Muscle layer of duodenum (tissue), 2 donors: ENCODE results near the gene FAM163B.

Source experiments
- H3K27ac ChIP-seq: one replicate; pipeline ENCODE4 v1.7.0; 2013; ENCODE audit warnings: mild to moderate bottlenecking, low read length
- H3K27me3 ChIP-seq: one replicate; pipeline ENCODE4 v1.7.0; 2013; ENCODE audit warnings: low read depth, mild to moderate bottlenecking, control low read depth, low read length
- H3K36me3 ChIP-seq, 2 donors: one replicate each; pipeline ENCODE4 v1.7.0; 2013; ENCODE audit warnings: low read length in 2 of 2, control low read depth in 1 of 2, mild to moderate bottlenecking in 1 of 2; ENCODE audit not compliant: insufficient read depth in 2 of 2, control insufficient read depth in 1 of 2
- H3K4me1 ChIP-seq, 2 donors: one replicate each; pipeline ENCODE4 v1.7.0; 2013; ENCODE audit warnings: low read length in 2 of 2, mild to moderate bottlenecking in 2 of 2, control low read depth in 1 of 2, moderate library complexity in 1 of 2; ENCODE audit not compliant: insufficient read depth in 2 of 2, control insufficient read depth in 1 of 2
- H3K4me3 ChIP-seq, 2 donors: one replicate each; pipeline ENCODE4 v1.7.0; 2013; ENCODE audit warnings: low read length in 2 of 2, low read depth in 1 of 2, mild to moderate bottlenecking in 1 of 2
- H3K9me3 ChIP-seq, 2 donors: one replicate each; pipeline ENCODE4 v1.7.0; 2013; ENCODE audit warnings: low read length in 2 of 2, control low read depth in 1 of 2, mild to moderate bottlenecking in 1 of 2; ENCODE audit not compliant: control insufficient read depth in 1 of 2
- donor health status: healthy.

Gene FAM163B

DNA sequence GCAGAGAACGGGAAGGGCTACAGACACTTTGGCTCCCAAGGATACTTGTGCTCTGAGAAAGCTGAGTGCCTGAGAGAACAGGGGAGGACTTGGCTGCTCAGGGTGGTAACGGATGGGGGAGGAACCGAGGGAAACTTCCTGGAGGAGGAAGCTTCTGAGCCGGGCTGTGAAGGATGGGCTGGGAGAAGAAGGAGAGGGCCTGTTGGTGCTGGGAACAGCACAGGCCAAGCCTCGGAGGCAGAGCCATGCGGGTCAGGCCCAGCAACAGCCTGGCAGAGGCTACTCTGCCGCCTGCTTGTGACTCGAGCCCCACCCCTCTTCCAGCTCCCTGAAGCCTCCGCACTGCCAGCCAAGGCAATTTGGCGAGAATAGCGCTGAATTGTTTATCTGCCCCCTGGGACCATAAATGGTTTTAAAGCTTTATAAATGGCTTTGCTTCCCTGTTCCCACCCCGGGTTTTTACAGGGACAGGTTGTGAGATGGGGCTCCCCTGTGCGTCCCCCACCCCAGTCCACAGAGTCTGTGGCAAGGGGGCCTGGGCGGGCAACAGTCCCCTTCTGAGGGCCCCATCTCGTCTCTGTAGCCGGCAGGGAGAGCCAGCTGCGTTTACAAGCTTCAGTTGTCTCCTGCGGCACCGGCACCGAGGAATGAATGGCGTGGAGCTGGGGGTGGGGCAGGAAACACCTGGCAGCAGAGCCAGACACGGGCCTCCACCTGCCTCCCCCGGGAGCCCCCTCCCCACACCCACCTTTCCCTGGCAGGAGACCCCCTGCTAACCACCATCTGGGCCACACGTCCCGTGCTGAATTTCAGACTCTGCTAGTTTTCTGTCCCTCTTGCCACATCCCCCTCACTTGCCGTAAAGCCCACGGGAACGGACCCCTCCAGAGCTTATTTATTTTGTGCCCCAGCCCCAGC is 24.4 kb downstream of the FAM163B start:
- Histone ChIP-seq H3K4me3 (no peak overlapping the region), H3K36me3 (no peaks in the 10 kb centered on the region), H3K27ac (no peak overlapping the region), H3K9me3 (no peaks in the 10 kb centered on the region), H3K4me1 (peaks cover 0 to 21% of the 10 kb centered on the region in 2 donors), H3K27me3 (peaks cover 18% of the 10 kb centered on the region)

DNA sequence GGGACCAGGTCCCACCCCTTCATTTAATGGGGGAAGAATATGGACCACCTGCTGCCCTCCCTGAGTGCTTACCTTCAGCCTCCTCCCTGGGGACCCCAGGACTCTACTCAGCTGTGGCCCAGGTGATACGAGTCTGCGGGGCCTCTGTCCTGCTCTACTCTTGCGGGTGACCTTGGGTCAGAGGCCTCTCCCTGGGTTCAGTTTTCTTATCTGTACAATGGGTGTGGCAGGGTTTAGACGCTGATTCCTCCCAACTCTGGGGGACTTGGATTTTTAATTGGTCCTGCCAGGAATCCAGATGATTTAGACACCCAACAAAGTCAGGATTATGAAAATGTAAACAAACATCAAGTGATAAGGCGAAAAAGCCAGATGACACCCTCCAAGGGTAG is 25.0 kb downstream of the FAM163B start:
- no peak overlapping the region for H3K27ac ChIP-seq
- H3K36me3 ChIP-seq = no peaks in the 10 kb centered on the region
- H3K4me3 ChIP-seq = no peak overlapping the region
- no peaks in the 10 kb centered on the region for H3K9me3 ChIP-seq
- H3K4me1 ChIP-seq = peaks cover 0 to 21% of the 10 kb centered on the region in 2 donors
- peaks cover 18% of the 10 kb centered on the region for H3K27me3 ChIP-seq

DNA sequence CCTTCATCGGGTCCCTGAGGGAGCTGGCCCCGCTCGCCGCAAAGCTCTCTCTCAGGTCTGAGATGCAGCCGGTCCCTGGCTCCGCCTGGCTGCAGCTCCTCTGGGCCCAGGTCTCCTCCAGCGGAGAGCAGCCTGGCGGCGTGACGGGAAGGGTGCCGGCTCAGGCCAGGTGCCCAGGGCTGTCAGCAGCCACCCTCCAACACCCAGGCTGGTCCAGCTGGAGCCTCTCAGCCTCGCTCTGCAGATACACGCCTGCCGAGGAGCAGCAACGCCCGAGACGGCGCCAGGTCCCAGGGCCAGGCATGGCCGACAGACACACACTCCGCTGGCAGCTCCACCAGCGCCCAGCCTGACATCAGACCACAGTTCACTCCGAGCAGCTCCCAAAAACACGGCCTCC is 25.6 kb downstream of the FAM163B start:
- Histone ChIP-seq H3K27ac (no peak overlapping the region), H3K36me3 (no peaks in the 10 kb centered on the region), H3K9me3 (no peaks in the 10 kb centered on the region), H3K27me3 (peaks cover 18% of the 10 kb centered on the region), H3K4me3 (no peak overlapping the region), H3K4me1 (peaks cover 0 to 21% of the 10 kb centered on the region in 2 donors)

DNA sequence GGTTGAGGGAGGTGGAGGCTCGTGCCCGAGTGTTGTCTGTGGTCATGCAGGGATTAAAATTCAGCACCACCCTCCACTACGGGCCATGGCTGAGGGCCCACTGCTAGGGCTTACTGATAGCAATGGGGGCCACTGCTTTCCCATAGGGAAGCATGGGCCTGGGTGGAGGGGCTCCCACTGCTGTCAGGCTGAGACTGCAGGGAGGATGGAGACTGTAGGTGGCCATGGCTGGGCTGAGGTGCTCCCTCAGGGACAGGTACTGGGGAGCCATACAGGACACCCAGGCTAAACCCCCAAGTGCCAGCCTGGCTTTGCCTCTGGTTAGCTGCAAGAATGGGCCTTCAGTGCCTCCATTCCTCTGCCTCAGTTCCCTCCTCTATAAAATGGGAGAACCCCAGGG is 26.1 kb downstream of the FAM163B start:
- Histone ChIP-seq H3K4me1 (peaks cover 0 to 21% of the 10 kb centered on the region in 2 donors), H3K27ac (no peak overlapping the region), H3K4me3 (no peak overlapping the region), H3K27me3 (peaks cover 18% of the 10 kb centered on the region), H3K9me3 (no peaks in the 10 kb centered on the region), H3K36me3 (no peaks in the 10 kb centered on the region)

DNA sequence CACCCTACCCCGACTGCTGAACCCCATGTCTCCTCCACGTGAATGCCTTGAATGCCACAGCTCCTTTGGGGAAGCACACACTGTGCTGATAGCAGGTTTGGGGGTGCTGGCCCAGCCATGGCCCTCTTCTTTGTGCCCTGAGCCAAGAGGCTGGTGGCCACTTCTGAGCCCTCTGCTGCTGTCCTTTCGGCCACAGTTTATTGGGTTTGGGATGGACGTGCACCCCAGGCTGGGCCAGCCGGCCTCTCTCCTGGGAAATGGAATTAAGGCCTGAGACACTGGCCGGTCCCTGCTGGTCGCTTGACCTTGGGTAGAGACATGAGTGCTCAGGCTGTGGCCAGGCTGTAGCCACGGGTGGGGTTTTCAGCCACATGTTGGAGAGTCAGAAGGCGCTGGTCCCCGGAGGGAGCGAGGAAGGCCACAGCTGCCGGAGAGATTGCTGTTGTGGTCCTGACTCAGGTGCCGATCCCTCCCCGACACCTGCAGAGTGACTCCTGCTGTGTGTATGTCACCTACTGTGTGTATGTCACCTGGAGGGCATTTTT is 26.6 kb downstream of the FAM163B start:
- Histone ChIP-seq H3K27me3 (peaks cover 18% of the 10 kb centered on the region), H3K9me3 (no peaks in the 10 kb centered on the region), H3K4me1 (peaks cover 0 to 21% of the 10 kb centered on the region in 2 donors), H3K4me3 (no peak overlapping the region), H3K27ac (no peak overlapping the region), H3K36me3 (no peaks in the 10 kb centered on the region)

DNA sequence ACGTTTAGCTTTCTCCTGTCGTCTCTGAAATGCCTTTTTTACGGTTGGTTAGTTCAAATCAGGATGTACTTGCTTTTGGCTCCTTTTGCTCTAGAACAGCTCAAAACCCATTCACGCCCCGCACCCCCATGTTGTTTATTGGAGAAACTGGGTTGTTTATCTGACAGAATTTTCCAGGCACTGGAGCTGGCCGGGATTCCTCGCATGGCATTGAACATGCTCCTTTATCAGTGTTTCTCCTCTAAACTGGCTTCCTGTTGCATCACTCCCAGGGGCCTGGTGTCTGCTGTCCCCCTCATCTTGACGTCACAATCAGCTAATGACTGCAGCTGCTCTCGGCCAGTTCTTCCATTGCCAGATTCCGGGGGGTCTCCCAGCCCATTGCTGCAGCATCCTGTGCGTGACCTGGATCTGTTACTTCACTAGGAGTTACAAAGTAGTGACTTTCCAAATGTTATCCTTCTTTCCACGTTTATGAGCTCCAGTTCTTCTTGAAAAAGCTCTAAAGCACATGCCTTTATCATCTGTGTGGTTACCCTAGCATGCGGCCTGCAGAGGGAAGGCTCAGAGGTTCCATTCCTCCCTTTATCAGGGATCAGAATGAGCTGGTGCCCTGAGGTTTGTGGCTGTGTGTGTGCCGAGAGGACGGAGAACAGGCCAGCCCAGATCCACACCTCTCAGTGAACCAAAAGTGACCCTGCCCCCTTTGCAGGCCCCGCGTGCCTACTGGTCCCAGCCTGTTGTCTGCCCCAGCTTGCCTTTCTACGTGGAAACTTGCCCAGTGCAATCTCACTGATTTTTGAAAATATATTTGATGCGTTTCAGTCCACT is 27.5 kb downstream of the FAM163B start:
- no peak overlapping the region for H3K27ac ChIP-seq
- no peaks in the 10 kb centered on the region for H3K36me3 ChIP-seq
- no peak overlapping the region for H3K4me3 ChIP-seq
- H3K27me3 ChIP-seq = peaks cover 18% of the 10 kb centered on the region
- H3K9me3 ChIP-seq = no peaks in the 10 kb centered on the region
- H3K4me1 ChIP-seq = peaks cover 0 to 21% of the 10 kb centered on the region in 2 donors

DNA sequence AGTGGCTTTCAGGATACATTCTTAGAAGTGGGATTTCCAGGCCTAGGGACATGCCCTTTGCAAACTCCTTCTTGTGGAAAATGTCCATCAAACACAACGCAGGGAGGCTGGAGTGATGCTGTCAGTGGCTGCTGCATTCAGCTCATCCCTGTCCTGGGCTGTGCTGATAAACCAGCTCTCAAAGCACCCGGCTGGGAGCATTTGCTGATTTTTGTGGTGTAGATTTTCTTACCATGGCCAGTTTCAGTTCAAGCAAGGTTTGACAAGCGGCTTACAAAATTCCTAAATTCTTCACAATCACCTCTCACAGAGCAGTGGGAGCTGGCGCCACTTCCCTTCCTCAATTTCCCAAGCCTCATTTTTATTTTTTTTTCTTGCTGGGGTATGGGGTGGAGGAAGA is 28.2 kb downstream of the FAM163B start:
- Histone ChIP-seq H3K27me3 (peaks cover 12% of the 10 kb centered on the region), H3K9me3 (no peaks in the 10 kb centered on the region), H3K36me3 (no peaks in the 10 kb centered on the region), H3K4me3 (no peak overlapping the region), H3K27ac (no peak overlapping the region), H3K4me1 (peaks cover 0 to 18% of the 10 kb centered on the region in 2 donors)

DNA sequence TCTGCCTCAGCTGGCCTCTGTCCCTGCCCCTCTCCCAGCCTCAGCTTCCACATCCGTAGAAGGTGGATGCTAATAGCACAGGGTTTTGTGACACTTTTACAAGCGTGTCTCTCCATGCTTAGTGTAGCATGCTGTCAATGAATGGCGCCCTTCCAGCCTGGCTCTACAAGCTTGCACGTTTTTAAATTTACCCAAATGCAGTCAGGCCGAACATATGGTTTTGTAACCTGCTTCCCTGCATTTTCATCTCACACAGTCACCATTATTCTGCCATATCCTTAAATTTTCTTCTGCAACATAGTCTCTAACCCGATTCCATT is 28.8 kb downstream of the FAM163B start:
- Histone ChIP-seq H3K4me3 (no peak overlapping the region), H3K36me3 (no peaks in the 10 kb centered on the region), H3K27ac (no peak overlapping the region), H3K4me1 (peaks cover 0 to 12% of the 10 kb centered on the region in 2 donors), H3K27me3 (peaks cover 7% of the 10 kb centered on the region), H3K9me3 (no peaks in the 10 kb centered on the region)

DNA sequence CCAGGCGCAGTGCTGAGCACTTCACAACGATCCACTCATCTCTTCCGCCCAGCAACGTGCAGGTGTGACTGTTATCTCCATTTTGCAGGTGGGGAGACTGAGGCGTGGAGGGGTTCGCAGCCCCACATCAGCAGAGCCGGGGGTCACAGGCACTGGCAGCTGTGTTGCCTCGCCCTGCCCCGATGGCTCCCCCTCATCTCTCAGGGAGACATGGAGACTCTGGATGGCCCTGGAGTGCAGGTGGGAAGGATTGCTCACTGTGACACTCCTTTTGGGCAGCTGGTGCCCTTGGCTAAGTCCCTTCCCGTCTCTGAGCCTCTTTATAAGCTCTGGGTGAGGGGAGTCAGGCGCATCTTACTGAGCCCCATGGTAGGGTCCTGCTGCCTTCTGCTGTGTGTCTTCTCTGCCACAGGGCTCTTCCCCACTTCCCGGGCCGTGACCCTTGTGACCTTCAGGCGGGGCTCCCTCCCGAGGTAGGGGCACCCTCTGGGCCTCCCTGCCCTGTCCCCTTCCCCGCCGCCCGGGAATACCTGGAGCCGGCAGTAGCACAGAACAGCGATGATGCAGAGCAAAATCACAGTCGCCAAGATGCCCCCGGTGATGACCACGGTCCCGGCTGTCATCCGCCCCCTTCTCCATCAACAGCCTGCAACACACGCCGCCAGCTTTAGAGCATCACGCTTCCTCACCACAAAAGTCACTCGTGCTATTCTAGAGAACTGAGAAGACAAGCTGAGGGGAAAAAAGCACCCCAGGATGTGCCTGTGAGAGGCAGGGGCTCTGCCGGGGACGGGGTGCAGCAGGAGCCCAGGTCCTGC is 29.4 kb downstream of the FAM163B start:
- no peaks in the 10 kb centered on the region for H3K36me3 ChIP-seq
- H3K27ac ChIP-seq = no peak overlapping the region
- H3K4me1 ChIP-seq = peaks cover 0 to 6% of the 10 kb centered on the region in 2 donors
- H3K4me3 ChIP-seq = no peak overlapping the region
- peaks cover 5% of the 10 kb centered on the region for H3K27me3 ChIP-seq
- H3K9me3 ChIP-seq = no peaks in the 10 kb centered on the region

DNA sequence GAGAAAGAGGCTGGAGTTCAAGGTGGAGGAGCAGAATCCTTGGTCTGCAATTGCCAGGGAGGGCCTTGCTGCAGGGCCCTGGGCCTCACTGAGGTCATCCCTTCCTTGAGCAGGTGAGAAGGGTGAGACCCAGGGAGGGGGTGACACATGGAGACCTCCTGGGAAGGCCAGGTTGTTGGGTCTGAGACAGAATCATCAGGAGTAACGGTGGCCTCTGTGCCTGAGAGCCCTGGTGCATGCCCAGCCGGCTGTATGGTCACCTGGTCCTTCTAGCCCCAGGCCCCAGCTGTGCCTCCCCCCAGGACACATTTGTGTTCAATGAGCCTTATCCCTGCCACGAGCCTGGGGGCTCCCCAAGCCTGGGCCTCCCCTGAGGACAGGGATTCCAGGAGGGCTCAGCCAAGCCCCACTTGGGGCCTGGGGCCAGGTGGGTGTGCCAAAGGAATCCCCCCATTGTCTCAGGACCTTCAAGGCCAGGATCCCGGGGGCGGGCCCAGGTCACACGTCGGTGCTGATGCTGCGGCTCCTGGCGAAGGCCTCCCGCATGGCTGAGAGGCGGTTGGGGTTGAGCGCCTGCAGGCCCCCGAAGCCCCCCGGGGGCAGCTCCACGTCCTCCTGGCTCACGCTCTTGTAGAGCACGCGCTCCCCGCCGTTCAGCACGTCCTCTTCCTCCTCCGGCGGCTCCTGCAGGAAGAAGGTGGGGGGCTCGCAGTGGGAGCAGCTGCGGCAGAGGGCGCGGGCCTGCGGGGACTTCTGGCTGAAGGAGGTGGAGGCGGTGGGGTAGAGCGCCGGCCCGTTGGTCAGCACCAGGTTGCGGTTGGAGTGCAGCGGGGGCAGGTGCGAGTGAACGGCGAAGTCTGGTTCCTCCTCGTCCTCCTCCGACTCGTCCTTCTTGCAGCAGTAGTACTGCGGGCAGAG is 30.4 kb downstream of the FAM163B start:
- no peaks in the 10 kb centered on the region for H3K9me3 ChIP-seq
- H3K27ac ChIP-seq = no peak overlapping the region
- no peaks in the 10 kb centered on the region for H3K36me3 ChIP-seq
- no peaks in the 10 kb centered on the region for H3K4me1 ChIP-seq
- H3K4me3 ChIP-seq = no peak overlapping the region
- no peaks in the 10 kb centered on the region for H3K27me3 ChIP-seq
